Keratinocyte (primary cell): ENCODE measurements around the gene C14orf119.

Experiments used
- CTCF ChIP-seq, 3 experiments: IDR thresholded peaks in 1 of 3; conservative IDR thresholded peaks in 1 of 3; optimal IDR thresholded peaks in 1 of 3; 2 replicates in 2 of 3; 3 replicates in 1 of 3; pipeline versions ENCODE3 to v1.5.1; 2011; ENCODE audit warnings: low read length in 3 of 3, mild to moderate bottlenecking in 3 of 3, moderate library complexity in 2 of 3, control low read depth in 1 of 3, inconsistent platforms in 1 of 3; ENCODE audit not compliant: insufficient read depth in 2 of 3; ENCODE audit errors: extremely low read depth in 1 of 3
- EZH2 ChIP-seq: IDR thresholded peaks from one replicate; pipeline ENCODE4 v1.6.1; 2012; ENCODE audit warnings: inconsistent platforms, mild to moderate bottlenecking, low read length, moderate library complexity

GRCh38 chr14:23146980-23147379 lies 51.7 kb downstream of the C14orf119 start:
- TF ChIP-seq CTCF (optimal IDR thresholded peaks at IDR 0.05 in 1 of 3, IDR thresholded peaks at IDR 0.05 in 1 of 3, conservative IDR thresholded peaks at IDR 0.05 in 1 of 3; ENCODE audit: extremely low read depth in 1 of 3, insufficient read depth in 2 of 3, low read length in 3 of 3) = no peak
- TF ChIP-seq EZH2 = no peak
